ENCODE results near the gene MLN.

MLN gene

GRCh38 chr6:33771146-33772081 is 32.4 kb downstream of the MLN start:
- peak; percentile 59 to 60 for DNase-seq

- no peak for DNase-seq
Measured at GRCh38 chr6:33770833-33771145, 33.0 kb downstream of the MLN start.

- DNase-seq = no peak
Measured at GRCh38 chr6:33770124-33770832, 33.5 kb downstream of the MLN start.

GRCh38 chr6:33769248-33769821 is 34.5 kb downstream of the MLN start:
- no peak for DNase-seq

- DNase-seq = peak; percentile 65 to 76
Measured at GRCh38 chr6:33768644-33769120, 35.1 kb downstream of the MLN start.

- no peak for DNase-seq
Measured at GRCh38 chr6:33766921-33767907, 36.6 kb downstream of the MLN start.

- DNase-seq = no peak
Measured at GRCh38 chr6:33765368-33765767, 38.4 kb downstream of the MLN start.

GRCh38 chr6:33764036-33764435 is 39.8 kb downstream of the MLN start:
- no peak for DNase-seq

- DNase-seq = no peak
Measured at GRCh38 chr6:33763483-33763882, 40.3 kb downstream of the MLN start.

GRCh38 chr6:33762713-33763112 is 41.1 kb downstream of the MLN start:
- DNase-seq = no peak

- peak; percentile 26 to 33 for DNase-seq
Measured at GRCh38 chr6:33761922-33762629, 41.7 kb downstream of the MLN start.

- no peak for DNase-seq
Measured at GRCh38 chr6:33761581-33761921, 42.3 kb downstream of the MLN start.

- DNase-seq = no peak
Measured at GRCh38 chr6:33759887-33760629, 43.7 kb downstream of the MLN start.

GRCh38 chr6:33758815-33759216 is 45.0 kb downstream of the MLN start:
- DNase-seq = no peak

- DNase-seq = no peak
Measured at GRCh38 chr6:33757906-33758305, 45.9 kb downstream of the MLN start.

- no peak for DNase-seq
Measured at GRCh38 chr6:33757113-33757512, 46.7 kb downstream of the MLN start.

- DNase-seq = no peak
Measured at GRCh38 chr6:33756211-33756954, 47.4 kb downstream of the MLN start.

GRCh38 chr6:33755070-33755869 is 48.5 kb downstream of the MLN start:
- DNase-seq = no peak

GRCh38 chr6:33754222-33754621 is 49.6 kb downstream of the MLN start:
- no peak for DNase-seq

GRCh38 chr6:33752646-33753015 is 51.2 kb downstream of the MLN start:
- DNase-seq = no peak
